HG02884 (cell line): ENCODE measurements around the gene CPT1C.

ENCODE experiments used
- ATAC-seq: cut with Tn5 transposase; IDR thresholded peaks from one replicate; pipeline ENCODE4 v1.9.1; 2021; ENCODE audit warnings: mild to moderate bottlenecking, moderate library complexity; ENCODE audit not compliant: unreplicated experiment

The CPT1C gene

GRCh38 chr19:49749055-49749716, 58.3 kb downstream of the CPT1C start:
- no peak for ATAC-seq

DNA sequence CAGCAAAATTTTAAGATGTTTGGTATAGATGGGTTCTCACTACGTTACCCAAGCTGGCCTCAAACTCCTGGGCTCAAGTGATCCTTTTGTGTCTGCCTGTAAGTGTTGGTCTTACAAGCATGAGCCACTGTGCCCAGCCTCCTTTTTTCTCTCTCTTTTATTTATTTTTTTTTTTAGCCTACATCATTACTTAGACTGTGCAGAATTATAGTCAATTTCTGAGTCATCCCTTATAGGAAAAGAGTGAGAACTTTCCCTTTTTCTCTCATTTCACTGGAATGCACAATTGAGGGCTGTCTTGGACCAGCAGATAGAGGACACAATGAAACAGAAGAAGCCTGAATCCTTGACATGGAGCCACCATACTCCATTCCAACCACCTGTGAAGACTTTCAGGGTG, 58.9 kb downstream of the CPT1C start:
- no peak for ATAC-seq

DNA sequence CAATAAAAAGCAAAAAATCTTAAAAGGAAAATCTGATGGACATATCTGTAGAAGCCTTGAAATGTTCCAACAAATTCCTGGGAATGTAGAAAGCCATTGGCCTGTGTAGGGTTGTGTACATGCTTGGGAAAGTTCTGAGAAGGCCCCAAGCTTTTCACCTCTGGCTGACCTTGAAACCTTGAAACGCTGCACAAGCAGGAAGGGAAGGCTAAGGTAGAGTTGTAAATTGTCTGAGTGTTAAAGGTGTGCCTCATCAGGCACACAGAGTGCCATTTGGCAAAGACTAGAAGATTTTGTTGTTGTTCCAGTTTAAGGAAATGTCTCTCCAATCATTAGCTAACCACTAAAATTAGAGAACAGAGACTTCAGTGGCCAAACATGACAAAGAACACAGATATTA, 61.8 kb downstream of the CPT1C start:
- no peak for ATAC-seq

DNA sequence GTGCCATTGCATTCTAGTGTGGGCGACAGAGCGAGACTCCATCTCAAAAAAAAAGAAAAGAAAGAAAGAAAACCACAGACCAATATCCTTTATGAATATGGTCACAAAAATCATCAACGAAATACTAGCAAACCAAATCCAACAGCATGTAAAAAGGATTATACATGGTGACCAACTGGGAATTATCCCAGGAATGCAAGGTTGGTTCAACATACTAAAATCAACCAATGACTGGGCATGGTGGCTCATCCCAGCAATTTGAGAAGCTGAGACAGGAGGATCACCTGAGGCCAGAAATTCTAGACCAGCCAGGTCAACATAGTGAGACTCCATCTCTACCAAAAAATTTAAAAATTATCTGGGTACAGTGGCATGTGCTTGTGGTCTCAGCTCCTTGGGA, 65.0 kb downstream of the CPT1C start:
- ATAC-seq, result no peak

DNA sequence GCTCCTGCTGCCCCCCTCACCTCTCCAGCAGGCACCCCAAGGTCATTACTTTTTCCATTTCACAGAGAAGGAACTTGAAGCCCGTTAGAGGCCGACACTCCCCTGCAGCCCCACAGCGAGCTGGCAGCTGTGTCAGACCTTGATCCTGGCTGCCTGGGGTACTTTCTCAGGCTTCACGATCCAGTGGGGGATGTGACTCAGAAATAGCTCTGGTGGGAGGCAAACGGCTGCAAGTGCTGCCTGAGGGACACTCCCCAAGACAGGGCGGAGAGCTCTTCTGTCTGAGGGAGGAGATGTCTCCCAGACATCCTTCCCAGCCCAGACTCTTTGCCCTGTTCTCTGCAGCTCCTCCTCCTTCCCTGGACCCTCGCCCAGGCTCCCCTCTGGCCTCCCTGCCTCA, 67.4 kb downstream of the CPT1C start:
- ATAC-seq, result no peak

GRCh38 chr19:49761249-49761624, 70.3 kb downstream of the CPT1C start:
- ATAC-seq, result no peak

DNA sequence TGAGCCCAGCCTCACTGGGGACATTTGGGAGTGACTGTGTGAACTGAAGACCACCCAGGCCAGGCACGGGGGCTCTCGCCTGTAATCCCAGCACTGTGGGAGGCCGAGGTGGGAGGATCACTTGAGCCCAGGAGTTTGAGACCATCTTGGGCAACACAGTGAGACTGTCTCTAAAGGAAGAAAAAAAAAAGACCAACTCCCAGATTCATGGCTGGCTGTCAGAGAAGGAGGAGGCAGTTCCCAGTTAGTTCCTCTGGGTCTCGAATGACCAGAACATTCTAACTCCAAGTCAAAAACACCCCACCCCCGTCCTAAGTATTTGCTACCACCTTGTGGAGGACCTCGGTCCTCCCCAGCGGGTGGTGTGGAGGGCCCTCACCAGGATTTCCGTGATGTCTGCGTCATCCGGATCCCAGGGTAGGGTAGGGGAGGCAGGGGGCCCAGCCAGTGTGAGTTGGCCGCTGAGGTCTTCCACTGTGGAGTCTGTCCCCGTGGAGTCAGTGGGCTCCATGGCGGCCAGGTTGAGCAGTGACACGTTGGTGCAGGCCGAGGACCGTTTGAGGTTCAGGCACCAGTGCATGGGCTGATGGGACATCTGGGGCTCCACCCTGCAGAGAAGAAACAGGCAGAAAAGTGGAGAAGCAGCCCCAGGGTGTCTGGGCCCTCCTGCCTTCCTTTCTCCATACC, 70.9 kb downstream of the CPT1C start:
- no peak for ATAC-seq

DNA sequence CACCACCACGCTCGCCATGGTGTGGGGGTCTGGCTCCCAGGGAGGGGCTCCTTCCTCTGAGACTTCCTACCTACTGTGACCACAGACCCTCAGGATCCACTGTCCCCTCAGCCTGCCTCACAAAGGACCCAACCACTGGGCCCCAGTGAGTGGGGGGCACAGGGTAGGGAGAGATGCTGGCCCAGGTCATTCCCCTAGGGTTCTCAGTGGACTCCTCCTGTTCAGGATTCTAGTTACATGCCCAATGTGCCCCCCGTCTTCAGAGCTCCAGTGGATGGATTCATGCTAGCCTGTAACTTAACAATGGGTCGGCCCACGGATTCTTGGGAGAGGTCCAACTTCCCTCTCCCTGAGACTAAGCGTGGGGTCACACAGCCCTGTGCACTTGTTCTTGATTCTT, 72.3 kb downstream of the CPT1C start, which contains the start of gene TSKS:
TSS of gene TSKS (minus strand) at position 77 of the 400 bp plus-strand sequence. CDS start at position 18, 59 bp downstream.
- ATAC-seq, result no peak
